Measurements from ENCODE around the gene NUP93. TPM values are rescaled to one million over a fixed set of nuclear protein-coding genes. Genes with fewer than 3 reads are reported as not detected.

NUP93 gene
- polyA plus RNA-seq, 5 donors: 60.7 to 67.2 (median 63.6) TPM

DNA sequence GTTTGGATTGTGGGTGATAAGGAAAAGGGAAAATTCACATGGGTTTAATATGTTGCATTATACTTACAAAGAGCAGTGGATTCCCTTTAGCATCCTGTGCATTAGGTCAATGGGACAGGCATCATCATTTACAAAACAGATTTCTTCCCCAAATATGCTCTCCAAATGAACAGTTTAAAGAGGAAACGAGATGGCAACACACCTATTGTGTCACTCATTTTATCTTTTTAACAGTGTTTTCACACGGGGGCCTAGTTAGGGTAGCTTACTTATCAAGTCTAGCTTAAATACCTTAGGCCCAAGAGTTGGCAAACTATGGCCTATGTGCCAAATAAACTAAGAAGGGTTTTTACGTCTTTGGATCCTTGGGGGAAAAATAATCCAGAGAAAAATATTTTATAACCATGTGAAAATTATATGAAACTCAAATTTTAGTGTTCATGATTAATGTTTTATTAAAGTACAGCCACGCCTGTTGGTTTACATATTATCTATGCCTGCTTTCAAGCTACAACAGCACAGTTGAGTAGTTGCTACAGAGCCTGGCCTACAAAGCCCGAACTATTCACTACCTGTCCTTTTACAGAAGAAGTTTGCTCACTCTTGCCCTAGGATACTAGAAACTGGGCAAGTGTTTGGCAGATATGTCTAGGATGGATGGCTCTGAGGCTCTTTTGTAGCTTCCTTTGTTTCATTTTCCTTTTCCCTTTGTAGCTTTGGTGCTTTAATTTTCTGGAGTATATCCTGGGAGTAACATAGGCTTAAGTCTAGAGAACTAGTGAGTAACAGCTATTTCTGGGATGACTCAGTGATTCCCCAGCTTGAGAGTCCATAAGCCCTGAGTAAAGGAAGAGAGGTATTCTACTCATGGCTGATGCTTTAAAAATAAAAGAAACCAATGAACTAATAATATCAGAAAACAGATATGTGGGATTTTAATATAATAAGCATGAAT is 12.4 kb downstream of the NUP93 start:
- no peak for DNase-seq

DNA sequence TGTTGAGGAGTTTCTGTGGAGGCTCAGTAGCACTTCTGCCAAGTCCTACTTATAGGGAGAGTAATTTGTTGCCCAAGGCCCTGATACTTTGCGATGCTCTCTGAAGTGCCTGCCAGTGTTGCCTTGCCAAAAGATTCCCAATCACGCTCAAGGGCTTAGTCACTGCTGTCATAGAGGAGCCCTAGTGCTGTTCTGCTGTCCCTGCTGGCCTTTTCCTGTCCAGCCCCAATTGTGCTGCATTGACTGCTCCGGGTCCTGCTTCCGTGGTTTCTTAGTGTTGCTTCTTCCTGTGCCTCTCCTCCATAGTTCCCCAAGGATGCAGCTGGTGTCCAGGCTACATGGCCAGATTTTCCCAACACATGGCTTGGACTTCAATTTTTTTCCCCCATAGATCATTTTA is 13.9 kb downstream of the NUP93 start:
- no peak for DNase-seq

DNA sequence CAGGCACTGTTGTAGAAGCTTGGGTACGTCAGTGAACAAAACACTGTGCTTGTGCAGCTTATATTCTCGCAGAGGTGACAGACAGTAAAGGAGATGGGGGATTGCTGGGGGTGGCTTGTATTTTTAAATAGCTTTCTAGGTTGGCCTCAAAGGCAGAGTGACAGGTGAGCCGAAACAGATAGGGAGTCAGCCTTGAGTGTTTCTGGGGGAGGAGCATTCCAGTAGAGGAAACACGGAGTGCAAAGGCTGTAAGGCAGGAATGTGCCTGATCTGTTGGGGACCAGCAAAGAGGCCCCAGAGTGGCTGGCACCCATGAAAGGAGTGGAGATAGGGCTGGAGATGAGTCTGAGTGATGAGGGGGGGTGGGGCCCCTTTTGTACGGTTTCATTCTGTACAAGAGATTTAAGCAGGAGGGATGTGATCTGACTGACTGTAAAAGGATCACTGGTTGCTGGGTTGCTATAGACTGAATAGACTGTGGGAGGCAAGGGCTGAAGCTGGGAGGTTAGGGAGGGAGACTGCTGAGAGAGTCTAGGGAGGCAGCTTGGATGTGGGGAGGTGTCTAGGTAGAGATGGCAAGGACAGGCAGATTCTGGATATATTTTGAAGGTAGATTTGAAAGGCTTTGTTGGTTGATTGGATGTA is 15.2 kb downstream of the NUP93 start:
- no peak for DNase-seq

DNA sequence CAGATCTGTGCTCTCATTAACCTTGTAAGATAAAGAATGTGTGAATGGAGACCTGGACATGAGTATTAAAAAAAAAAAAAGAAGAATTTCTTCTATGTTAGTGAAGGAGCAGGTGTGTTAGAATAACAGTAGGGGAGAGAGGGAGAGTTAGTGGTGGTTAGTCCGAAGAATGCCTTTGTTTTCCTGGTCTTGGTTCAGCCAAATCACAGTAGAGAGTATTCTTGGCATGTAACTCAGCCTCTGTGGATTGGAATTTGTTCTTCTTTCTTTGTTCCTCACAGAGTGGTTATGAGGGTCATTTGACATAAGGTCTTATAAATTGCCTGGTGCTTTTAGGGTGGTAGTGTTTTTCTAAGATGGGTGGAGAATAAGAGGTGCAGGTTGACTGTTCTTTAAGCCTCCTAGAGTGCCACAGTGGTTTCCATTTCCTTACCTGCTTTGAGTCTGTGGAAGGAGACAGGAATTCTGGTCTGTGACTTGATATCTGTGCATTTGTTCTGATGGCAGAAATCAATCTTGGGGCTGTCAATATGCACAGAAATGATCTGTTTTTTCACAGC is 17.6 kb downstream of the NUP93 start:
- no peak for DNase-seq

DNA sequence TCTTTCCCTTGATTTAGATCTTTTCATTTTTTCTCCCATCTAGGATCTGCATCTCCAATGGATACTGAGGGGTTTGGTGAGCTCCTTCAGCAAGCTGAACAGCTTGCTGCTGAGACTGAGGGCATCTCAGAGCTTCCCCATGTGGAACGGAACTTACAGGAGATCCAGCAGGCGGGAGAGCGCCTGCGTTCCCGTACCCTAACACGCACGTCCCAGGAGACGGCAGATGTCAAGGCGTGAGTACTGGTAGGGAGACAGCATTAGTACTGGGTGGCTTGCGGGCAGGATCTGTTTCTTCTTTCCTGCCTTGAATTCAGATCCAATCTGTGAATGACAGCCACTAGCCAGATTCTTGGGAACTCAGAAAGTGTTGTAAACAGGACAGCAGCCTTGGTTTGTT is 18.3 kb downstream of the NUP93 start:
- no peak for DNase-seq

DNA sequence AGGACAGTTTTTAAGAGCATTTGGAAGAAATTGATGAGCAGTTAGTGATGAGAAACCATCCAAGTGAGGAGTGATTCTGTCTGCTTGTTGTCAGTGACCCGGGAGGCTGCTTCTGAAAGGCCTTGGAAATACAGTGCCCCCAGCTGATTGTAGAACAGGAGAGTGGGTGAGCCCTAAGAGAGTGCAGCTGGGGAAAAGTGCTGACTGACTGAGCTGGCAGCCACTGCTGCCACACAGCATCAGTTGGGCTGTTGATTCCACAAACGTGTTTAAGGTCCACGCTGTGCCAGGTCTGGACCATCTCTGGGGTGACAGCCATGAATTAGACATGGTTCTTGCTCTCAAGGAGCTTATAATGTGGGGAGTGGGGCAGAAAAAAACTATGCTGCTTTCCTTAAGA is 18.9 kb downstream of the NUP93 start:
- DNase-seq: peak in 1 of 2 donors; percentile 21

DNA sequence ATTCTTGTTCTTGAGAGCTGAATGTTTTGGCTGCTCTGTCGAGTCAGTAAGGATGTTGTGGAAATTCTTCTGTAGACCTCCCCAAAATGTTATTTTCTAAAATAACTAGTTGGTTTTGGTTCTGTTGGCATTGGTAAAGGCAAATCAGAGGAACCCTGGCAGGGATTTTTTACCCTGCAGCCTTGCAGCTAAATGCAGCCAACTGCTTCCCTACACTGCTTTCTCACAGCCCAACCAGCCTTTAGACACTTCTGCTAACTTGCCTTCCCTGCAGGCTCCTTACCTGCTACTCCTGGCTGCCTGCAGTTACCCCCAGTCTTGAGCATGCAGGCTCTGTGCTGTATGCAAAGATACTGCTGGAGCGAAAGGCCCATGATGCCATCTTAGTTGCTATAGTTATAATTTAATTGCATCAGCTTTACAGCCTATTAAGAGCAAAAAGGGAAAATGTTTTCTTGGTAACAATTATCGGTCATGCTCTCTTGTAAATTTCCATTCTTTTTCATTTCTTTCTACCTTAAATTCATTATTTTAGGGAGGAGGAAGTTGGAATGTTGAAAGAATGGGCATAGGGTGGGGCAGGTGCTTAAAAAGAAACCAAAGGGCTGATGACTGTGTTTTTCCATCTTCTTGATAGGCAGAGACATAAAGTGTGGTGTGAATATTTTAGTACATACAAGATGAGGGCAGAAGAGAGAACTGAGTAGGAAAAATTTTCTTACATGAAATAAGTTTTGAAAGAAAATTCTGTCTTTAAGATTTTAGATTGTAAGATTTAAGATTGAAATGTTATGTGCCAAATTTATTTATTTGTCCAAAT is 20.0 kb downstream of the NUP93 start:
- no peak for DNase-seq

DNA sequence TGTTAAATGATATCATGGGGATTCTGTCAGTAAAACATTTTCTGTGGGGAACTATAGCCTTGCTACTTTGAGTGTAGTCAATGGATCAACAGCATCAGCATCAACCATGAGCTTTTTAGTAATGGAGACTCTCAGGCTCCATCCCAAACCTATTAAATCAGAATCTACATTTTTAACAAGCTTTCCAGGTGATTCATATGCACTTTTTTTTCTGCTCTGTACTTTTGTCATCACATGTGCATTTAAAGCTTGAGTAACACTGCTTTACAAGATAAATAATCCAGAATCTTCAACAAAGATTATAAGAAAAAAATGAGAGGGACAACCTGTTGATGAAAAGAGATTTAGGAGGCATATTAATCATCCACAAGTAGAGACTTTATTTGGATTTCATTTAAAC is 23.5 kb downstream of the NUP93 start:
- no peak for DNase-seq

DNA sequence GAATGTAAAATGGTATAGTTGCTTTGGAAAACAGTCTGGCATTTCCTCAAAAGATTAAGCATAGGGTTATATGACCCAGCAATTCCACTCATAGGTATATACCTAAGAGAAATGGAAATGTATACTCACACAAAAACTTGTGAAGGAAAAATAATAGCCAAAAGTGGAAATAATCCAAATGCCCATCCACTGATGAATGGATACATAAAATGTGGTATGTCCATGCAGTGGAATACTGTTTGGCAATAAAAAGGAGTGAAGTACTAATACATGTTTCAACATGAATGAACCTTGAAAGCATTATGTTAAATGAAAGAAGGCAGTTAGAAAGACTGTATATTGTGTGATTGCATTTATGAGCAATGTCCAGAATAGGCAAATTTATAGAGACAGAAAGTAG is 25.1 kb downstream of the NUP93 start:
- DNase-seq: no peak

DNA sequence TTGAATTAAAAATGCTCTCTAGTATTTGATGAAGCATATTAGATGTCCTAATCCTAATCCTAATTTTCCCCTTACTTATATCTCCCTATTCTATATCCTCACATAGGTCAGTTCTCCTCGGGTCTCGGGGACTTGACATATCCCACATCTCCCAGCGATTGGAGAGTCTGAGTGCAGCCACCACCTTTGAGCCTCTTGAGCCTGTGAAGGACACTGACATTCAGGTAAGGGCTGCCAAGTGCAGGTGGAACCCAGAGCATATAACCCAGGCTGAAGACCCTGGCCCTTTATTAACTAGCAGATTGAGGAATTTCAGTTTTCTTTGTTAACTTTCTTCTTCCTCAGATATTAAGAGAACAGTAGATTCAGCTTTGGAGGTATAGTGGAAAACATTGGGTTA is 28.5 kb downstream of the NUP93 start:
- no peak for DNase-seq

DNA sequence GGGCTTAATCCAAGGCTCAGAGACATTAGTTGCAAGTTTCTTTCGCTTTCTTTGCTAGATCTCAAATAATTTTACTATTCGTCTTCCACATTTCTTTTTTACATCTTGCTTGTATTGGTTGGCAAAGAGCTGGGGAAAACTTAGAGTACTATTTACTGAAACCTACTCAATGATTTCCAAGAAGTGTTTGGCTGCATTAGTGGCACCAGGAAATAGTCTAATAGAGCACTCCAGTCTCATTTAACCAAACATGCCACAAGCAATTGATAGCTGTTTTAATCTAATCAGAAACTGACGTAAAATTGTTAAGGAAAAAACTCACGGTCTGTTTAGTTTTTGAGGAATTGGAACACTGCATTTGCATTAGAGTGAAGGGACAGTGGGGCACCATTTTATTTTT is 29.0 kb downstream of the NUP93 start:
- no peak for DNase-seq

DNA sequence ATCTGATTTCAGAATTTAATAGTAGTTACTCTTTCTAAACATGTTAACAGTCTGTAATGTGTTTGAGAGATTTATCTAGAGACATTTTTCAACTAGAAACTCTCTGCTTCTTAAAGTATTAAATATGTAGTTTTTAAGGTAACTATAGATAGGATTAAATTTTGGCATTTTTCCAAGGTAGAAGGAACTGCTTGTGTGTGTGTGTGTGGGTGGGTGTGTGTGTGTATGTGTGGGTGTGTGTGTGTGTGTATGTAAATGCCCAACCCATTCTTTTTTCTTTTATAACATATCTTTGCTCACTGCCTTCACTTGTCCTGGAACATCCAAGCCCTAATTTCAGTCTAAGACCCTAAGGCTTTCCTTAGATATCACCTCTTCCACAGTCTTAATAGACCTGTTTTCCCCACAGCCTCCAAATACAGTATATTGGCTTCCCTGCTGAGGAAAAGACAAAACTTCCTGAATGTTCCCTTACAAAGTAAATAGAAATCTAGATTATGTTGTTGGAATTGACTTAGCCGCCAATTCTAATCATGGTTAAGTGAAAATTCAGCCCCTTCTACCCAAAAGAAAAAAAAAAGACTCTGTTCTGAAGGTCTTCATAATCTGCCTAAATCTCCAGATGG is 33.5 kb downstream of the NUP93 start:
- no peak for DNase-seq

DNA sequence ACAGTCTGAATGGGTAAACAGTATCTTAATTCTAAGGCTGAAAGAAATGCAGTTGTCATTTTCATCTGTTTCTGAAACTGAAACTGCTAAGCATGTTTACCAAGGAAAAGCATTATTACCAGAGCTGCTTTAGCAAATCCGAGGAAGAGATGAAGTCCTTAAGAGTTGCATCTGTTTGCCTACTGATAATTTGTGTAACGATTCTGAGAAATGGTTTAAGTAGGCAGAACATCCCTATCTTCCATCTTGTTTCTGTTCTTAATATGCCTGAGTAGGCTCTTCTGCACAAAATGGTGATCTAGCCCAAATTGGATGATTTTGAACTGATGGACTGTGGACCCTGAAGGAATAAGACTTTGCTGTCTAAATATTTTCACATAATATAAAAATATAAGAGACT is 34.9 kb downstream of the NUP93 start:
- no peak for DNase-seq

DNA sequence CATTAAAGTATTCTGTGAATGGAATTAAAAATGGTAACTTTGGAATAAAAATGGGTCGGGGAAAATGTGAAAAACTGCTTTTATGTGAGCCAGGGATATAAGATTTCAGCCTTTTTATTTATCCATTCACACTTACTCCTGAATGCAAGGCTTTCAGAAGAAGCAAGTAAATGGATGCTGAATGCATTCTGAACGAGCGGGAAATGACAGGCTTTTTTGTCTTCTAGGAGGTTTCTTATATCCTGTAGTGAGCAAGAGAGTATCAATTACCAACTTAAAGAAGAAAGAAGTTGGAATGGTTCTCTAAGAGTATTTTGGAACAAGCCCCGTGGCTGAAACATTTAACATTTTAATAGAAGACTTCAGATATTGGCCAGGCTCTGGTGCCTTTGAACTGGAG is 36.0 kb downstream of the NUP93 start:
- no peak for DNase-seq

DNA sequence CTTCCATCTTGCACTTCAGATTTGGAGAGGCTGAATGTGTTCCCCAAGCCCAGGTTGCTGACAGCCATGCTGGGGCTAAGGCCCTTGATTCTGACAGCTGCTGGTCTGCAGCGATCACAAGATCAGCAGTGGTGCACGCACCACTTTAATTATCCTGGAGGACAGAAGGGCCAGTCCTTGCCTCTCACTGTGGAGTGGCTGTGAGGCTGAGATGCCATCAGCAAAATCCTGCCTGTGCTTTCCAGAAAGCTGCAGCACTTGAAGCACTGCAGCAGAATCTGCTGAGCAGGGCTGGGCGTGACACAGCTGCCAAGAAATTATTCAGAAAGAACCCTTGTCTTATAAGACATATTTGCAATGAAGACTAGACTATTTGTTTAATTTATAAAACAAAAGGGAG is 37.1 kb downstream of the NUP93 start:
- DNase-seq: no peak

DNA sequence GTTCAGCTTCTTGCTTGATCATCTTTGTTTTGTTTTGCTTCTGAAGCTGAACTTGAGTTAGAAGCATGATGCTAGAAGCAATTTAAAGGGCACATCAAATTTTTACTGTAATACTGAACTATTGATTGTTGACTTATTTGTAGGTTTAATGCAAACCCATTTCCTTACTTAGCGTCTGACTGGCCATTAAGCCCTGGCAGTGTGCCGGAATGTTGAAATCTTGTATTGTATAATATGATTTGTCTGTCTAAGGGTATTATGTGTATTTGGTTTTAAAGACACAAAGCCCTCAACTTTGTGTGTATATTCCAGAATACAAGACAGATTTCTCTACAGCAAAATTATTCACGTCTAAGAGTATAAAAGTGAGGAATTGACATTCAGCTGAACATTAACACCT is 39.7 kb downstream of the NUP93 start:
- DNase-seq: peak; percentile 59 to 62

DNA sequence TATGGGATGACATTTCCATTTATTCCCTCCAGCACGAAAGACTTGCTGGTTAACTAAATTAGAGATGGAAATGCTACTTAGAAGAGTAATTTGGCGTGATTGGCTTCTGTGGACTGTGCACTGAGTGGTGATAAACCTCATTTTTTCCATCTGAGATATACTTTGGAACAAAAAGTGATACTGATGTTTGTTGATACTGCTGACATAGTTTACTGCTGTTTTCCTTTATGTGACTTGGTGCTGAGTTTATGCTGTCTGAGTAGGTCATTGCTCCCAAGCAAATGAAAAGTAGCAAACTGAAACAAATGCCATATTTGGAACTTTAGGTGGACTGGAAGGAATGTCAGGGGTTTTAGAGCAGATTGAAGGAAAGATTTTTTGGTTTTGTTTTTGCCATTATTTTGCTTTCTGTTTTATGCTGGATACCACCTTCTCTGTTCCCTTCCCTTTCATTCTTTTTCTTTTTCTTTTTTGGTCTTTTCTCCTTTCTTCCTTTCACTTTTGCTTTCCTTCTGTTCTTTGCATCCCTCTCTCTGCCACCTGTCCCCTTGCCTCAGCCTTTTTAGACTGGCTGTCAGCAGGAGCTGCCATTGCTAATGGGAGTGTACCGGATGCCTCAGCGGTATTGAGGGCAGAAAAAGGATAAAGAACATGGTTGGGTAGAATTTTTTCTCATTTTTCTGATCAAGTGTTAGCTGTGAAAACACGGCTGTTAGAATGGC is 41.8 kb downstream of the NUP93 start:
- DNase-seq: no peak

DNA sequence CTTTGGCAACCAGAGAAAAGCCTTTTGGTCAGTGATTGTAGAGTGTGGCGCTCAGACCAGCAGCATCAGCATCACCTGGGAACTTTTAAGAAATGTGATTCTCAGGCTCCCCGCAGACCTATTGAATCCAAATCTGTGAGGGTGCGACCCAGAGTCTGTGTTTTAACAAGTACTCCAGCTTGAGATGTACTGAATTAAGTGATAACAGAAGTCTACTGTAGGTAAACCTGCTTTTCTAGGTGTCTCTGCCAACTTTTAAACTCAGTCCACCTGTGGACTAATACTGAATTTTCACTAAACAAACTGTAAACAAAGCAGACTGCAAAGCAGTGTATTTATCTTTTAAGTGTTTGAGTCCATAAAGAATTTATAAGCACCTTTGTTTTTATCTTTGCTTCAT is 43.6 kb downstream of the NUP93 start:
- DNase-seq: no peak

DNA sequence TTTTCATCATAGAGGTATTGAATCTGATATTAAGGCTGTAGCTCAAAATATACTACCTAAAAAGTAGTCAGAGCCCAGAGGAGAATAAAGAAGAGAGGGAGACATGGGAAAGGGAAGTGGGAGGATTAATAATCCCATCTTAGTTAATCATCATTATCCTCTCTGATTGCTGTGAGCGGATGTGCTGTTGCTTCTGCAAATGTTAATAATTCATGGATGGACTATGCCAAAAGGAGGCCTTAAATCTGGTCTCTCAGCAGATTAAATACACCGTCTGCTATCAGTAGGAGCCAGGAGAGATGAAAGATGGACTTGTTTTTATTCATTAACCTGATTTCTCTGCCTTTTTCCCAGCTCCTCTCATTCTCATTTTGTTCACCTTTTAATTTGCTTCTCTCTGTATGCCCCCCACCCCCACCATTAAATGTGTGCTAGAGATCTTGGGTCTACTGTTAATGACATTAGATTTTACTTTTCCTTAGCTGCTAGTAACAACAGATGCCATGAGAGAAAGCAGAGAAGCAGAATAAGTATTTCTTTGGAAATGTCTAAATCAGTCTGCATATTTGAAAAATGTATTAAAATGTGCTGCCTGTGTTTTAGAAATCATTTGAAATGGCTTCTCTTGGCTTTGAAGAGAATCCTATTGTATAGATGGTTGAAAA is 44.2 kb downstream of the NUP93 start:
- DNase-seq: no peak

DNA sequence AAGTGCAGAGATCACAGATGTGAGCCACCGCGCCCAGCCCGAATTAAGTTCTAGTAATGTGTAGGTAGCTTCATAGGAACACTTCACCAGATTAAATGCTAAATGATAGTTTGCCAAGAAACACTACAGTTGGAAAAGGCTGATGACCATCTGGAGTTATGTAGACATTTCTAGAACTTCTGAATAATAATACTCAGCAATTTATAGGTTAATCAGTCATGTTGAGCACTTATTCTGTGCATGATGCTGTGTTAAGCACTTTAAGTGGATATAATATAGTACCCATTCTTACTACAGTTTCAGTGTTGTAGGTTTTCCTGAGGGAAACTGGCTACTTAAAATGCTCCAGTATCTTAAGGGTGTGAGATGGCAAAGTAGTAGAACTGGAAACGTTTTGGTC is 45.2 kb downstream of the NUP93 start:
- DNase-seq: no peak

Measured in right lung (tissue), 5 donors.